H1 (cell line): ENCODE data around the gene PTER. TPM values are rescaled to one million over a fixed set of nuclear protein-coding genes. Genes with fewer than 3 reads are reported as not detected.

ENCODE experiments used
- CBX8 ChIP-seq: fragments of 300-800, 300-1000 bp; sonication (generic); IDR thresholded peaks from 2 replicates; pipeline ENCODE4 v1.7.1; 2016; ENCODE audit warnings: low read depth, low read length, borderline replicate concordance
- POLR2AphosphoS5 ChIP-seq: IDR thresholded peaks from 2 replicates; pipeline ENCODE4 v1.6.1; 2011; ENCODE audit warnings: low read depth, low read length
- polyA plus RNA-seq, 7 experiments: library from polyadenylated mRNA; depleted of rRNA in 3 of 7; stranded (reverse) in 5 of 7; unstranded in 2 of 7; fragments of >200 nt in 5 of 7; fragments of 200-250 nt in 2 of 7; gene quantifications; 1 replicate in 5 of 7; 2 replicates in 1 of 7; 4 replicates in 1 of 7; pipeline versions ENCODE4 v1.2.1 to v1.2.3, GENCODE V29; 2011 to 2013; ENCODE audit warnings: missing spikeins in 2 of 7, mixed read lengths in 2 of 7
- total RNA-seq: library from RNA; stranded (reverse); fragmentation: NEBNext Ultra II Directional; extraction: Animal tissue kit (Norgen Biotek cat#: 25700); gene quantifications from 2 replicates; pipeline ENCODE4 v1.2.1, GENCODE V29; 2021
- TF ChIP-seq, protein P1 (sequence below), 3 experiments: IDR thresholded peaks; 1 replicate in 2 of 3; 2 replicates in 1 of 3; pipeline versions ENCODE4 v1.5.1 to v1.6.1; 2011; ENCODE audit warnings: low read length in 3 of 3, mild to moderate bottlenecking in 3 of 3, inconsistent platforms in 2 of 3, low read depth in 1 of 3, moderate library complexity in 1 of 3; ENCODE audit not compliant: insufficient read depth in 1 of 3; ENCODE audit errors: control extremely low read depth in 1 of 3
- TF ChIP-seq, protein P2 (sequence below): IDR thresholded peaks from 2 replicates; pipeline ENCODE4 v1.6.1; 2012; ENCODE audit warnings: inconsistent platforms

Gene PTER
- total and polyA plus RNA-seq, 2 of the 8 experiments (the other 6 are each of a cell fraction or from before 2014, with no cell fraction given), result 4.4 to 7.8 TPM

GRCh38 chr10:16423599-16423998 lies 13.2 kb upstream of the PTER start (continued):
- TF ChIP-seq, protein P1, sequence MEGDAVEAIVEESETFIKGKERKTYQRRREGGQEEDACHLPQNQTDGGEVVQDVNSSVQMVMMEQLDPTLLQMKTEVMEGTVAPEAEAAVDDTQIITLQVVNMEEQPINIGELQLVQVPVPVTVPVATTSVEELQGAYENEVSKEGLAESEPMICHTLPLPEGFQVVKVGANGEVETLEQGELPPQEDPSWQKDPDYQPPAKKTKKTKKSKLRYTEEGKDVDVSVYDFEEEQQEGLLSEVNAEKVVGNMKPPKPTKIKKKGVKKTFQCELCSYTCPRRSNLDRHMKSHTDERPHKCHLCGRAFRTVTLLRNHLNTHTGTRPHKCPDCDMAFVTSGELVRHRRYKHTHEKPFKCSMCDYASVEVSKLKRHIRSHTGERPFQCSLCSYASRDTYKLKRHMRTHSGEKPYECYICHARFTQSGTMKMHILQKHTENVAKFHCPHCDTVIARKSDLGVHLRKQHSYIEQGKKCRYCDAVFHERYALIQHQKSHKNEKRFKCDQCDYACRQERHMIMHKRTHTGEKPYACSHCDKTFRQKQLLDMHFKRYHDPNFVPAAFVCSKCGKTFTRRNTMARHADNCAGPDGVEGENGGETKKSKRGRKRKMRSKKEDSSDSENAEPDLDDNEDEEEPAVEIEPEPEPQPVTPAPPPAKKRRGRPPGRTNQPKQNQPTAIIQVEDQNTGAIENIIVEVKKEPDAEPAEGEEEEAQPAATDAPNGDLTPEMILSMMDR (IDR thresholded peaks at IDR 0.05; ENCODE audit: control extremely low read depth in 1 of 3, insufficient read depth in 1 of 3, low read depth in 1 of 3, low read length in 3 of 3), result peak in 2 of 3 experiments; percentile 17 to 36; a peak in 2 of 4 replicates
- TF ChIP-seq CBX8 (no peak), POLR2AphosphoS5 (no peak)
- TF ChIP-seq, protein P2, sequence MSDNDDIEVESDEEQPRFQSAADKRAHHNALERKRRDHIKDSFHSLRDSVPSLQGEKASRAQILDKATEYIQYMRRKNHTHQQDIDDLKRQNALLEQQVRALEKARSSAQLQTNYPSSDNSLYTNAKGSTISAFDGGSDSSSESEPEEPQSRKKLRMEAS, result no peak
